Ishikawa (cell line): ENCODE results near the gene MBOAT2.

Experiments used
- EP300 ChIP-seq: IDR thresholded peaks from 2 replicates; pipeline ENCODE4 v1.6.1; 2012; ENCODE audit warnings: borderline replicate concordance
- FOXM1 ChIP-seq: IDR thresholded peaks from 2 replicates; pipeline ENCODE4 v1.6.1; 2012; ENCODE audit warnings: low read depth, borderline replicate concordance
- NFIC ChIP-seq: IDR thresholded peaks from 2 replicates; pipeline ENCODE4 v1.6.1; 2012
- TAF1 ChIP-seq: IDR thresholded peaks from 2 replicates; pipeline ENCODE4 v1.6.1; 2012; ENCODE audit warnings: low read depth, mild to moderate bottlenecking
- TEAD4 ChIP-seq: IDR thresholded peaks from 2 replicates; pipeline ENCODE4 v1.6.1; 2012
- USF1 ChIP-seq: IDR thresholded peaks from 2 replicates; pipeline ENCODE4 v1.6.1; 2012
- YY1 ChIP-seq: IDR thresholded peaks from 2 replicates; pipeline ENCODE4 v1.6.1; 2012; ENCODE audit warnings: low read depth

DNA sequence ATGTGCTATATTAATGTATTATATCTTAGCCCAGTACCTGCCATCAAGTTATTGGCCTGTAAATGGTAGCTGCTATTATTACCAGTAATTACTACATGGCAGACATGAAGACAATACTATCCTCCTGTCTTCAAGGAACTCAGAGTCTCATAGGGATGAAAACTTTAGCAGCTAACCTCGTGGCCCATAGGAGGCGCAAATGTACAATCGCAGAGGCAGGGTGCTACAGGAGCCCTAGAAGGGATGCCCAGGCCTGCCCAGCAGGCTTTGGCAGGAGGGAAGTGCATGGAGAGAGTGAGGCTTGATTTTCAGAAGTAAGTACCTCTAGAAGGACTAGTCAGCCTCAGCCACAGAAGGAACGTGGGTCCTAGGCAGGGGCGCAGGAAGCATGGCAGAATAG, 121.4 kb downstream of the MBOAT2 start:
- TF ChIP-seq TAF1 (no peak), TEAD4 (no peak), USF1 (no peak), YY1 (no peak), FOXM1 (no peak), EP300 (no peak), NFIC (no peak)
